Measurements from ENCODE around the gene TIGD1.

TIGD1 gene

DNA sequence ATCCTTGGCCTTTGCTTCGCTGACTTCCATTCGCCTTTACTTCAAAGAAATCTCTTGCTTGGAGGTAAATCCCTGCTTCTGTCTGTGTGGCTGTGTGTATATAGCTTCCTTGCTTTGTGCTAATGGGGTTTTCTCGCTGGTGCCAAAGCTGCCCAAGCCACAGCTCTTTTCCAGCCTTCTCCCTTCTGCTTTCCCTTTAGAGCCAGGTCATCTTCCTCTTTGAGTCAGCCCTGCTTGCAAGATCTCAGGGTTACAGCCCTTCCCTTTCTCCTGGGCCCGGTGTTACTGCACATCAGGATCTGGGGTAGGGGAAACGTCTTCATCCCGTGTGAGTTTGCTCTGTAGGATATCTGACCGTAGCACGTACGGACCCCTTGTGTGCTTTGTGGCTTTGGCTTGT is 19.2 kb upstream of the TIGD1 start:
- no peak overlapping the region for H3K4me3 ChIP-seq (ENCODE audit: low read length)
- no peak overlapping the region for H3K9ac ChIP-seq (ENCODE audit: low read length)
- DNase-seq (ENCODE audit: low read depth), result no peak
- no peaks in the 10 kb centered on the region for H3K27me3 ChIP-seq (replicated peaks; ENCODE audit: control insufficient read depth, insufficient read depth, low read length)
- peaks cover 30% of the 10 kb centered on the region for H3K4me1 ChIP-seq (ENCODE audit: control insufficient read depth, insufficient read depth, low read length)
- H3K36me3 ChIP-seq (ENCODE audit: control insufficient read depth, insufficient read depth, low read length, severe bottlenecking), result peaks cover 79% of the 10 kb centered on the region
- H3K9me3 ChIP-seq (ENCODE audit: control insufficient read depth, low read length), result no peaks in the 10 kb centered on the region

DNA sequence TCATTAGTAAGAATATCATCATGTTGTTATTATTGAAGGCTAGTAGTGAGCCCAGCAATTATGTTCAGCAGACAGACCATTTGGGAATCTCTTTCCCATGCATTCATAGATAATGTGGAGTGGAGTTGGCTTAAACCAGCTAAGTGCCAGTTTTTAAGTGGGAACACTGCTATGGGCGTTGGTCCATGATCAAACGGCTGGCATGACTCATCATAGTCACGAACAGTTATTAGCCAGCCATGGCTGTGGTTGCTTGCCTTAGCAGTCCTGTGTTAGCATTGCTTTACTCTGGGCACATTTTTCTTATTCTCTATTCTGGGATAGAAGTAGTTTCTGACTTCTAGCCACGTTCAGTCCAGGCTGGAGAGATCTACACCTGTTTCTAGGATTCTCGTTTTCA is 17.8 kb upstream of the TIGD1 start:
- no peak overlapping the region for H3K9ac ChIP-seq (ENCODE audit: low read length)
- peaks cover 74% of the 10 kb centered on the region for H3K36me3 ChIP-seq (ENCODE audit: control insufficient read depth, insufficient read depth, low read length, severe bottlenecking)
- H3K27me3 ChIP-seq (replicated peaks; ENCODE audit: control insufficient read depth, insufficient read depth, low read length), result no peaks in the 10 kb centered on the region
- peak; percentile 80 for DNase-seq (ENCODE audit: low read depth)
- no peaks in the 10 kb centered on the region for H3K9me3 ChIP-seq (ENCODE audit: control insufficient read depth, low read length)
- peaks cover 26% of the 10 kb centered on the region for H3K4me1 ChIP-seq (ENCODE audit: control insufficient read depth, insufficient read depth, low read length)
- peak overlapping the region; percentile 28 for H3K4me3 ChIP-seq (ENCODE audit: low read length)

DNA sequence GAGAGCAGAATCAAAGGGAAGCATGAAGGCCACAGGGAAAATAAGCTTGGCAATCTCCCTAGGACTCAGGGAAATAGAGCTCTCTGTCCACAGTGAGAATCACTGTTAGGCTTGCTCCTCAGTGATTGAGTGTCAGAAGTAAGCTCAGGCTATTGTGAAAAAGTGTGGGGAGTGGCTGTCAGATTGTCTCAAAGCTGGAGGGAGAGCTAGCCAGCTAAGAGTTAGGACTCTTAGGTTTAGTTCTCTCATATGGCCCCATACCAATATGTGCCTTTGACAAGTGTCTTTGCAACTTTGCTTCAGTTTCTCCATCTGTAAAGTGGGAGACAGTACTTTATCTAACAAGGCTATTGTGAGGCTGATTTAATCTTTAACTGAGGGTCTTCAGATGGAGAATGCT is 17.4 kb upstream of the TIGD1 start:
- peaks cover 74% of the 10 kb centered on the region for H3K36me3 ChIP-seq (ENCODE audit: control insufficient read depth, insufficient read depth, low read length, severe bottlenecking)
- DNase-seq (ENCODE audit: low read depth), result no peak
- H3K27me3 ChIP-seq (replicated peaks; ENCODE audit: control insufficient read depth, insufficient read depth, low read length), result no peaks in the 10 kb centered on the region

DNA sequence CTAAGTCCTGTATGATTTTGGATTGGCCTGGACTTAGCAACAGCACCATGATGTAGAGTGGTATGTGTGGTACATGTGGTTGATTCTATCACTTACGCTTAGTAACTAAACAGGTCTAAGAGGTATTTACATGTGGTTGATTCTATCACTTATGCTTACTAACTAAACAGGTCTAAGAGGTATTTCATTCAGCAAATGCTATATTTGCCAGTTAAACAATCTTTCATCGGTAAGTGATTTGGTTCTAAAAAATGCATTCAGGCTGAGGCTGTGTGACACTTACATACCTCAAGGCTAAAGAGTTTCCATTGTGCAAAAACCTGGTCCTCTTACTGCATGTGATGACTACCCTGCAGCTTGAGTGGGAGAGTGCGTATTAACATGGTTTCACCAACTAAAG is 13.2 kb upstream of the TIGD1 start:
- no peaks in the 10 kb centered on the region for H3K9me3 ChIP-seq (ENCODE audit: control insufficient read depth, low read length)
- H3K4me3 ChIP-seq (ENCODE audit: low read length), result no peak overlapping the region
- peaks cover 15% of the 10 kb centered on the region for H3K4me1 ChIP-seq (ENCODE audit: control insufficient read depth, insufficient read depth, low read length)
- H3K27me3 ChIP-seq (replicated peaks; ENCODE audit: control insufficient read depth, insufficient read depth, low read length), result no peaks in the 10 kb centered on the region
- H3K9ac ChIP-seq (ENCODE audit: low read length), result no peak overlapping the region
- peak; percentile 29 for DNase-seq (ENCODE audit: low read depth)
- H3K36me3 ChIP-seq (ENCODE audit: control insufficient read depth, insufficient read depth, low read length, severe bottlenecking), result peaks cover 87% of the 10 kb centered on the region

More for the DNA sequence above, 17.4 kb upstream of the TIGD1 start:
- no peaks in the 10 kb centered on the region for H3K9me3 ChIP-seq (ENCODE audit: control insufficient read depth, low read length)
- peak overlapping the region; percentile 4 for H3K9ac ChIP-seq (ENCODE audit: low read length)
- H3K4me1 ChIP-seq (ENCODE audit: control insufficient read depth, insufficient read depth, low read length), result peaks cover 26% of the 10 kb centered on the region
- peak overlapping the region; percentile 28 for H3K4me3 ChIP-seq (ENCODE audit: low read length)

DNA sequence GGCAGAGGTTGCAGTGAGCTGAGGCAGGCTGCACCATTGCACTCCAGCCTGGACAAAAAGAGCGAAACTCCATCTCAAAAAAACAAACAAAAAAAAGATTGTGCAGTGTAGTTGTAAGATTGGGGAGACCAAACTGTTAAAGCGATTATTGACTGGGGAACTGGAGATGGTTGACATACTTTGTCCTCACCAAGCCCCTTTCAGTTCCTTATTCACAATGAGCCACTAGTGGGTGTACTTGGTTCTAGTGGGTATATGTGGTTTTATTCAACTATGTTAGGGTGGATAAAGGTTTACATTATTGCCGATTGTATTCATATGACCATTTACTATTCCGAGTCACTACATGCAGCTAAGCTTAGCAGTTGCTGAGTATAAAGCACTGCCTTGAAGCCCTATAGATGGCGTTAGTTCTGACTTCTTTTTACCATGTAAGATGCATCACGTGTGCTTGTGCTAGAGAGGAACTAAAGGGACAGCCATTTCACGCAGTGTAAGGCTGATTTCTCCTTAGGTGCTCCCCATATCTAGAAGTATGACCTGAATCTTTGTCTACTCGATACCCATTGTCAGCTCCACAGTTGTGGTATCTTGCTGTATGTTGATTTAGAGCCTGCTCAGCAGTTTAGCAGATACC is 12.3 kb upstream of the TIGD1 start:
- no peaks in the 10 kb centered on the region for H3K27me3 ChIP-seq (replicated peaks; ENCODE audit: control insufficient read depth, insufficient read depth, low read length)
- H3K9ac ChIP-seq (ENCODE audit: low read length), result no peak overlapping the region
- no peak for DNase-seq (ENCODE audit: low read depth)
- H3K36me3 ChIP-seq (ENCODE audit: control insufficient read depth, insufficient read depth, low read length, severe bottlenecking), result peaks cover 87% of the 10 kb centered on the region
- no peak overlapping the region for H3K4me3 ChIP-seq (ENCODE audit: low read length)
- H3K4me1 ChIP-seq (ENCODE audit: control insufficient read depth, insufficient read depth, low read length), result peaks cover 6% of the 10 kb centered on the region
- H3K9me3 ChIP-seq (ENCODE audit: control insufficient read depth, low read length), result no peaks in the 10 kb centered on the region

DNA sequence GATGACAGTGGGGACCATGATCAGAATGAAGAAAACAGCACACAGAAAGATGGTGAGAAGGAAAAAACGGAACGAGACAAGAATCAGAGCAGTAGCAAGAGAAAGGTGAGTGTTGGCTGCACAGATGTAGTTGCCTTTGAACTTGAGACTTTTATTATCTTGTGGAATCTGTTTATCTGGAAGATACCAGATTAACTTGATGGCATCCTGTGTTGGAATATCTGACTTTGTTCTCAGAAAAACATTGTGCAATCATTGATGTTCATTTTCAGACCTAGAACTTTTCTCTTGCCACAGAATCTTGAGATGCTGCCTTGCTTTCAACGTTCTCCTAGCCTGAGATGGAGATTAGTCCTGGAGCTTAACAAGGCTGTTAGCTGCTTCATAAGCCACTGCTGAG is 6.1 kb upstream of the TIGD1 start:
- Histone ChIP-seq H3K4me1 (ENCODE audit: control insufficient read depth, insufficient read depth, low read length) (peaks cover 6% of the 10 kb centered on the region), H3K9me3 (ENCODE audit: control insufficient read depth, low read length) (no peaks in the 10 kb centered on the region), H3K9ac (ENCODE audit: low read length) (no peak overlapping the region), H3K4me3 (ENCODE audit: low read length) (no peak overlapping the region), H3K36me3 (ENCODE audit: control insufficient read depth, insufficient read depth, low read length, severe bottlenecking) (peaks cover 53% of the 10 kb centered on the region), H3K27me3 (replicated peaks; ENCODE audit: control insufficient read depth, insufficient read depth, low read length) (no peaks in the 10 kb centered on the region)
- peak; percentile 24 for DNase-seq (ENCODE audit: low read depth)

DNA sequence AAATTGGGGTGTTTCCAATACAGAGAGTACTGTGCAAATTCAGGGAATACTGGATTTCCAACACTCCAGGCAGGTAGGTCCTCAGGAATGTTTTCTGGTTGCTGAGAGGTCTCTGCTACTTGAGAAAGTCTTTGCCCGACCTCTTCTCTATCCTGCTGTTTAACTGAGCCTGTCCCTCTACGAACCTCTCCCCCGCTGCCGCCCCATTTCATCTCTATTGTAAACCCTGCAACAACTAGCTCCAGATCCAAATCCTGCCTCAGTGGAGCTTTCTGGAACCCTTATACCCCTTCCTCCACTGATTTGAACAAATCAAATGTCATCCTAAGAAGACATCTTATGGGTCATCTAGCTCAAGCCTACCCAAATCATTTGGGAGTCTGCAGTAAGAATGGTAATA is 1.4 kb upstream of the TIGD1 start:
- Histone ChIP-seq H3K27me3 (replicated peaks; ENCODE audit: control insufficient read depth, insufficient read depth, low read length) (no peaks in the 10 kb centered on the region), H3K4me3 (ENCODE audit: low read length) (peak overlapping the region; percentile 90), H3K4me1 (ENCODE audit: control insufficient read depth, insufficient read depth, low read length) (peaks cover 14% of the 10 kb centered on the region), H3K36me3 (ENCODE audit: control insufficient read depth, insufficient read depth, low read length, severe bottlenecking) (peaks cover 15% of the 10 kb centered on the region), H3K9me3 (ENCODE audit: control insufficient read depth, low read length) (no peaks in the 10 kb centered on the region), H3K9ac (ENCODE audit: low read length) (peak overlapping the region; percentile 98)
- no peak for DNase-seq (ENCODE audit: low read depth)

DNA sequence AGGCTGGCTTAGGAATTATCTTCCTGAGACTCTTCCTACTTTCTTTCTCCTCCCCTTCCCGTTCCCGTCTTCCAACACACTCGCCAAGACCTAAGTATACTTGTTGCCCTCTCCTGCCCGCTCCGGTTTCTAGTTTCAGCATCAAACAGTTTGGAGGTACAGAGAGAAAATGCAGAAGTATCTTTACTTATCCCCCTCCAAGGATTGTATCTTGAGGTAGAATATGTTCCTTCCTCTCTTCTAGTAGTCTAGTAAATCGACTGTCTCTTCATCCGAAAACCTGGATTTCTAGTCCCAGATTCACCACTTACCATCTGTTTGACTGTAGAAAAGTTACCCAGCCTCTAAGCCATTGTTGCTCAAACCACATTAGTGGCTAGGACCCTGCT is 887 bp upstream of the TIGD1 start:
- Histone ChIP-seq H3K9me3 (ENCODE audit: control insufficient read depth, low read length) (no peaks in the 10 kb centered on the region), H3K9ac (ENCODE audit: low read length) (peak overlapping the region; percentile 98), H3K27me3 (replicated peaks; ENCODE audit: control insufficient read depth, insufficient read depth, low read length) (no peaks in the 10 kb centered on the region), H3K4me3 (ENCODE audit: low read length) (peak overlapping the region; percentile 90), H3K36me3 (ENCODE audit: control insufficient read depth, insufficient read depth, low read length, severe bottlenecking) (peaks cover 10% of the 10 kb centered on the region), H3K4me1 (ENCODE audit: control insufficient read depth, insufficient read depth, low read length) (peaks cover 14% of the 10 kb centered on the region)
- no peak for DNase-seq (ENCODE audit: low read depth)

DNA sequence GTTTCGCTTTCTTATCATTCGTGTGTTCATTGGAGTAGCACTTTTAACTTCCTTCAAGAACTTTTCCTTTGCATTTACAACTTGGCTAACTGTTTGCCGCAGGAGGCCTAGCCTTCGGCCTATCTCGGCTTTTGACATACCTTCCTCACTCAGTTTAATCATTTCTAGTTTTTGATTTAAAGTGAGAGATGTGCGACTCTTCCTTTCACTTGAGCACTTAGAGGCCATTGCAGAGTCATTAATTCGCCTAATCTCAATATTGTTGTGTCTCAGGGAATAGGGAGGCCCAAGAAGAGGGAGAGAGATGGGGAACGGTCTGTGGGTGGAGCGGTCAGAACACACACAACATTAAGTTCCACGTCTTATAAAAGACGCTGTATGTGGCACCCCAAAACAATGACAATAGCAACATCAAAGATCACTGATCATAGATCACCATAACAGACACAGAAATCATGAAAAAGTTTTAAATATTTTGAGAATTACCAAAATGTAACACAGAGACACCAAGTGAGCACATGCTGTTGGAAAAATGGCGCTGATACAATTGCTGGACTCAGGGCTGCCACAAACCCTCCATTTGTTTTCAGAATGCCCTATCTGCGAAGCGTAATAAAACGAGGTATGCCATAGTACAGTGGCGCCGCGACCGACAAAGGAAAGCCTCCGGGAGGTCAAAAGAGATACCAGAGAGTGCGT is 553 bp downstream of the TIGD1 start:
- peak overlapping the region; percentile 98 for H3K9ac ChIP-seq (ENCODE audit: low read length)
- H3K4me1 ChIP-seq (ENCODE audit: control insufficient read depth, insufficient read depth, low read length), result peaks cover 14% of the 10 kb centered on the region
- H3K27me3 ChIP-seq (replicated peaks; ENCODE audit: control insufficient read depth, insufficient read depth, low read length), result no peaks in the 10 kb centered on the region
- no peak for DNase-seq (ENCODE audit: low read depth)
- H3K4me3 ChIP-seq (ENCODE audit: low read length), result peak overlapping the region; percentile 90
- peaks cover 9% of the 10 kb centered on the region for H3K36me3 ChIP-seq (ENCODE audit: control insufficient read depth, insufficient read depth, low read length, severe bottlenecking)
- H3K9me3 ChIP-seq (ENCODE audit: control insufficient read depth, low read length), result no peaks in the 10 kb centered on the region

DNA sequence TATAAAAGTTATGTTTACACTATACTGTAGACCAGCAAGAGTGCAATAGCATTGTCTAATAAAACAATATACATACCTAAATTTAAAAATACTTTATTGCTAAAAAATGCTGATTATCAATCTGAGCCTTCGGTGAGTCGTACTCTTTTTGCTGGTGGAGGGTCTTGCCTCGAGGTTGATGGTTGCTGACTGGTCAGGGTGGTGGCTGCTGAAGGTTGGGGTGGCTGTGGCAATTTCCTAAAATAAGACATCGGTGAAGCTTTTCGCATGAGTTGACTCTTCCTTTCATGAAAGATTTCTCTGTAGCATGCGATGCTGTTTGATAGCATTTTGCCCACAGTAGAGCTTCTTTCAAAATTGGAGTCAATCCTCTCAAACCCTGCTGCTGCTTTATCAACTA is 2.4 kb downstream of the TIGD1 start:
- peaks cover 6% of the 10 kb centered on the region for H3K36me3 ChIP-seq (ENCODE audit: control insufficient read depth, insufficient read depth, low read length, severe bottlenecking)
- no peak overlapping the region for H3K4me3 ChIP-seq (ENCODE audit: low read length)
- H3K4me1 ChIP-seq (ENCODE audit: control insufficient read depth, insufficient read depth, low read length), result peaks cover 14% of the 10 kb centered on the region
- H3K9ac ChIP-seq (ENCODE audit: low read length), result no peak overlapping the region
- no peaks in the 10 kb centered on the region for H3K9me3 ChIP-seq (ENCODE audit: control insufficient read depth, low read length)
- no peaks in the 10 kb centered on the region for H3K27me3 ChIP-seq (replicated peaks; ENCODE audit: control insufficient read depth, insufficient read depth, low read length)
- DNase-seq (ENCODE audit: low read depth), result no peak

DNA sequence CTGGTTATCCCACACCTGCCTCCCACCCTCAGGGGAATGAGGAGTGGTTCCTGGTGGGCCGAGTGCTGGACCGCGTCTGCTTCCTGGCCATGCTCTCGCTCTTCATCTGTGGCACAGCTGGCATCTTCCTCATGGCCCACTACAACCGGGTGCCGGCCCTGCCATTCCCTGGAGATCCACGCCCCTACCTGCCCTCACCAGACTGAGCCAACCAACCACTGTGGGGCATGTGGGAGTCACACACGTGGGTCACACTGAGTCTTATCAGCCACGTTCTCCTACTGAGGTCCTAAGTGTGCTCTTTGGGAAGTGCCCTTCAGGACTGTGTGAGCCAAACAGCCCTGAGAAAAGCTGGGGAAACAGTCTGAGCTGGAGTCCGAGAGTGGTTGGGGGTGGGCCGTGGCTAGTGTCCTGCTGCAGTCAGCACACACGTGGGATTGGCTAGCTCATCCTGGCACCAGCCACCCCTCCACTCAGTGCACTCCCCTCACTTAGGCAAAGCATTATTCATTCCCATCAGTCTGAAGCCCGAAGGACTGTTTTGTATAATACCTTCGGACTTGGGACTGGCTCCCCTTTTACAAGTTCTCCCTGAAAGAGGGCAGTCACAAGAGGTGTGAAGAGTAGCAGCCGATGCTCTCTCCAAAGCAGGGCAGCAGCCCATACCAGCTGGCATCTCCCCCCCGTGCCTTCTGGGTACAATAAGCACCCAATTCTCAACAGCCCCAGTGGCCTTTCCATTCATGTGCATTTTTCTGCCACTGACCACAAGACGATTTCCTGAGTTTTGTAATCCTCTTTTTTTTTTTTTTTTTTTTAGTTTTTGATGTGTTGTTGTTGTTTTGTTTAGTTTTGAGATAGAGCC is 4.6 kb downstream of the TIGD1 start:
- no peaks in the 10 kb centered on the region for H3K9me3 ChIP-seq (ENCODE audit: control insufficient read depth, low read length)
- H3K9ac ChIP-seq (ENCODE audit: low read length), result no peak overlapping the region
- H3K4me3 ChIP-seq (ENCODE audit: low read length), result no peak overlapping the region
- peaks cover 2% of the 10 kb centered on the region for H3K36me3 ChIP-seq (ENCODE audit: control insufficient read depth, insufficient read depth, low read length, severe bottlenecking)
- DNase-seq (ENCODE audit: low read depth), result no peak
- peaks cover 7% of the 10 kb centered on the region for H3K4me1 ChIP-seq (ENCODE audit: control insufficient read depth, insufficient read depth, low read length)
- H3K27me3 ChIP-seq (replicated peaks; ENCODE audit: control insufficient read depth, insufficient read depth, low read length), result no peaks in the 10 kb centered on the region

All from adipocyte (in vitro differentiated cells).